H9 (cell line): Measurements from ENCODE around the gene CORO2B. TPM values are rescaled to one million over a fixed set of nuclear protein-coding genes. Genes with fewer than 3 reads are reported as not detected.

Experiments used
- DNase-seq: peaks from one replicate; pipeline ENCODE4 v3.0.0-alpha.2; 2017
- H2AFZ ChIP-seq: one replicate; pipeline ENCODE4 v1.6.1; 2013; ENCODE audit warnings: mild to moderate bottlenecking, low read length, control low read depth, moderate library complexity
- H2AK5ac ChIP-seq: 2 replicates; pipeline ENCODE4 v1.6.1; 2013; ENCODE audit warnings: low read length, control low read depth, mixed read lengths; ENCODE audit not compliant: insufficient read length
- H2BK120ac ChIP-seq: one replicate; pipeline ENCODE4 v1.6.1; 2013; ENCODE audit warnings: low read depth, mild to moderate bottlenecking, low read length, control low read depth, inconsistent platforms; ENCODE audit not compliant: poor library complexity, severe bottlenecking
- H2BK12ac ChIP-seq: 2 replicates; pipeline ENCODE4 v1.6.1; 2013; ENCODE audit warnings: low read length, control low read depth, mixed read lengths, low read depth; ENCODE audit not compliant: insufficient read length
- H2BK15ac ChIP-seq: 2 replicates; pipeline ENCODE4 v1.6.1; 2013; ENCODE audit warnings: low read depth, low read length, control low read depth
- H2BK20ac ChIP-seq: one replicate; pipeline ENCODE4 v1.6.1; 2013; ENCODE audit warnings: low read depth, mild to moderate bottlenecking, low read length, control low read depth, inconsistent platforms; ENCODE audit not compliant: poor library complexity, severe bottlenecking
- H2BK5ac ChIP-seq: 2 replicates; pipeline ENCODE4 v1.6.1; 2013; ENCODE audit warnings: low read length, control low read depth, mixed read lengths; ENCODE audit not compliant: insufficient read length
- H3K14ac ChIP-seq: 2 replicates; pipeline ENCODE4 v1.6.1; 2013; ENCODE audit warnings: low read length, control low read depth; ENCODE audit not compliant: insufficient read depth
- H3K18ac ChIP-seq: 2 replicates; pipeline ENCODE4 v1.6.1; 2013; ENCODE audit warnings: low read depth, mild to moderate bottlenecking, mixed read lengths, low read length, control low read depth; ENCODE audit not compliant: insufficient read length
- H3K23ac ChIP-seq: 2 replicates; pipeline ENCODE4 v1.6.1; 2013; ENCODE audit warnings: low read length, control low read depth, mixed read lengths, low read depth; ENCODE audit not compliant: insufficient read length
- H3K23me2 ChIP-seq: 2 replicates; pipeline ENCODE4 v1.6.1; 2013; ENCODE audit warnings: low read depth, mild to moderate bottlenecking, mixed read lengths, low read length, control low read depth; ENCODE audit not compliant: insufficient read length, poor library complexity, severe bottlenecking
- H3K27ac ChIP-seq: 2 replicates; pipeline ENCODE4 v1.5.1; 2013; ENCODE audit warnings: low read length, control low read depth, mixed read lengths, low read depth; ENCODE audit not compliant: insufficient read length
- H3K27me3 ChIP-seq: 2 replicates; pipeline ENCODE4 v1.6.1; 2013; ENCODE audit warnings: low read length, control low read depth, inconsistent platforms; ENCODE audit not compliant: insufficient read depth
- H3K4ac ChIP-seq: 2 replicates; pipeline ENCODE4 v1.6.1; 2013; ENCODE audit warnings: low read depth, mild to moderate bottlenecking, control low read depth, inconsistent platforms, low read length, moderate library complexity
- H3K4me1 ChIP-seq: 2 replicates; pipeline ENCODE4 v1.6.1; 2013; ENCODE audit warnings: low read length, control low read depth, inconsistent platforms; ENCODE audit not compliant: insufficient read depth
- H3K4me2 ChIP-seq: 2 replicates; pipeline ENCODE4 v1.6.1; 2013; ENCODE audit warnings: low read length, control low read depth, mixed read lengths; ENCODE audit not compliant: insufficient read length, insufficient read depth
- H3K56ac ChIP-seq: 2 replicates; pipeline ENCODE4 v1.6.1; 2013; ENCODE audit warnings: low read depth, mild to moderate bottlenecking, mixed read lengths, low read length, control low read depth; ENCODE audit not compliant: insufficient read length
- H3K79me1 ChIP-seq: 2 replicates; pipeline ENCODE4 v1.6.1; 2013; ENCODE audit warnings: low read depth, mild to moderate bottlenecking, moderate library complexity, low read length, control low read depth, inconsistent platforms; ENCODE audit not compliant: insufficient read depth, poor library complexity, severe bottlenecking
- H3K79me2 ChIP-seq: 2 replicates; pipeline ENCODE4 v1.6.1; 2013; ENCODE audit warnings: low read length, control low read depth, inconsistent platforms; ENCODE audit not compliant: insufficient read depth
- H3K9ac ChIP-seq: 2 replicates; pipeline ENCODE4 v1.6.1; 2013; ENCODE audit warnings: low read length, control low read depth, mixed read lengths; ENCODE audit not compliant: insufficient read length; ENCODE audit errors: extremely low read depth
- H3K9me3 ChIP-seq: one replicate; pipeline ENCODE4 v1.6.1; 2013; ENCODE audit warnings: low read depth, low read length, inconsistent platforms; ENCODE audit not compliant: control insufficient read depth
- H3T11ph ChIP-seq: one replicate; pipeline ENCODE4 v1.6.1; 2013; ENCODE audit warnings: mild to moderate bottlenecking, low read length, control low read depth, inconsistent platforms
- H4K20me1 ChIP-seq: one replicate; pipeline ENCODE4 v1.6.1; 2013; ENCODE audit not compliant: control insufficient read depth, insufficient read length, insufficient read depth
- H4K5ac ChIP-seq: 2 replicates; pipeline ENCODE4 v1.6.1; 2013; ENCODE audit warnings: low read depth, mild to moderate bottlenecking, mixed read lengths, low read length, control low read depth; ENCODE audit not compliant: insufficient read length
- H4K8ac ChIP-seq: replicated peaks from 2 replicates; pipeline ENCODE4 v1.6.1; 2013; ENCODE audit warnings: low read length, control low read depth, mixed read lengths, low read depth; ENCODE audit not compliant: insufficient read length
- H4K91ac ChIP-seq: 2 replicates; pipeline ENCODE4 v1.6.1; 2013; ENCODE audit warnings: low read depth, mild to moderate bottlenecking, moderate library complexity, mixed read lengths, low read length, control low read depth; ENCODE audit not compliant: insufficient read length
- H3K27ac Mint-ChIP-seq, 3 experiments: 2 replicates in 2 of 3; 3 replicates in 1 of 3; pipeline ENCODE4 v1.8.0; 2020 to 2021; ENCODE audit warnings: mixed read lengths in 3 of 3, mild to moderate bottlenecking in 1 of 3, moderate library complexity in 1 of 3
- H3K27me3 Mint-ChIP-seq: 2 replicates; pipeline ENCODE4 v1.8.0; 2021; ENCODE audit warnings: low read depth, mild to moderate bottlenecking, moderate library complexity, mixed read lengths
- H3K36me3 Mint-ChIP-seq, 3 experiments: 2 replicates in 2 of 3; 3 replicates in 1 of 3; pipeline ENCODE4 v1.8.0; 2020 to 2021; ENCODE audit warnings: low read depth in 3 of 3, mixed read lengths in 3 of 3; ENCODE audit not compliant: insufficient read depth in 1 of 3
- H3K4me1 Mint-ChIP-seq, 2 experiments: 2 replicates each; pipeline ENCODE4 v1.8.0; 2020; ENCODE audit warnings: mixed read lengths in 2 of 2
- H3K4me3 Mint-ChIP-seq, 2 experiments: 2 replicates in 1 of 2; 3 replicates in 1 of 2; pipeline ENCODE4 v1.8.0; 2020 to 2021; ENCODE audit warnings: mild to moderate bottlenecking in 2 of 2, mixed read lengths in 2 of 2, moderate library complexity in 1 of 2
- H3K9me3 Mint-ChIP-seq, 2 experiments: 2 replicates in 1 of 2; 3 replicates in 1 of 2; pipeline ENCODE4 v1.8.0; 2020; ENCODE audit warnings: mild to moderate bottlenecking in 2 of 2, mixed read lengths in 2 of 2, moderate library complexity in 1 of 2
- CTCF ChIP-seq: fragments of 200-600 bp; sonication (generic); conservative IDR thresholded peaks from 3 replicates; pipeline ENCODE4 v1.8.0; 2021; ENCODE audit warnings: antibody characterized with exemption, mild to moderate bottlenecking
- total RNA-seq: library from RNA; stranded (reverse); gene quantifications from 2 replicates; pipeline ENCODE4 v1.2.1, GENCODE V29; 2021

CORO2B gene
- total RNA-seq, 1 experiment from 2014 or later, result 3.1 TPM

GRCh38 chr15:68770216-68770615 lies 191.4 kb downstream of the CORO2B start:
- no peak for DNase-seq
- H2BK20ac ChIP-seq, result no peak overlapping the region
- no peak for TF ChIP-seq CTCF

More at GRCh38 chr15:68770216-68770615, 191.4 kb downstream of the CORO2B start:
- Histone ChIP-seq H3K14ac (no peak overlapping the region), H3T11ph (no peak overlapping the region), H4K91ac (no peak overlapping the region), H2BK120ac (no peak overlapping the region), H3K79me1 (no peaks in the 10 kb centered on the region), H3K27ac (no peak overlapping the region), H2BK12ac (no peak overlapping the region), H4K8ac (no peak overlapping the region), H3K4ac (no peak overlapping the region), H3K4me2 (no peak overlapping the region), H2BK5ac (no peak overlapping the region), H3K23me2 (no peaks in the 10 kb centered on the region), H3K18ac (no peak overlapping the region), H2AFZ (no peak overlapping the region), H2AK5ac (no peak overlapping the region), H4K20me1 (no peaks in the 10 kb centered on the region), H3K4me1 (no peaks in the 10 kb centered on the region), H3K27me3 (no peaks in the 10 kb centered on the region; the same call in 1 of the 2 replicates), H4K5ac (no peak overlapping the region), H3K9me3 (no peaks in the 10 kb centered on the region), H2BK15ac (no peak overlapping the region), H3K56ac (no peak overlapping the region), H3K23ac (no peak overlapping the region), H3K79me2 (no peaks in the 10 kb centered on the region), H3K9ac (no peak overlapping the region)
- no peak overlapping the region for H3K27ac Mint-ChIP-seq
- no peaks in the 10 kb centered on the region; a peak in 1 of 5 replicates for H3K9me3 Mint-ChIP-seq
- no peaks in the 10 kb centered on the region for H3K36me3 Mint-ChIP-seq
- H3K4me1 Mint-ChIP-seq, result peaks cover 4% of the 10 kb centered on the region in 2 experiments; a peak in 2 of 4 replicates
- H3K27me3 Mint-ChIP-seq, result peaks cover 16% of the 10 kb centered on the region
- no peak overlapping the region for H3K4me3 Mint-ChIP-seq
